Thyroid gland (tissue), 4 donors: ENCODE data around the gene TBC1D16.

Experiments
- POLR2A ChIP-seq, 2 donors: fragments of 450-650 bp; IDR thresholded peaks; one replicate each; pipeline ENCODE4 v1.6.1; 2017; ENCODE audit warnings: antibody characterized with exemption in 2 of 2, mild to moderate bottlenecking in 2 of 2, moderate library complexity in 1 of 2
- TF ChIP-seq, protein P1 (sequence below), 6 experiments: fragments of 200-600 bp in 3 of 6; fragments of 450-650 bp in 3 of 6; sonication (generic) in 3 of 6; IDR thresholded peaks; one replicate each; pipeline ENCODE4 v1.5.1; 2016 to 2019; ENCODE audit warnings: antibody characterized with exemption in 6 of 6, mild to moderate bottlenecking in 2 of 6, inconsistent platforms in 1 of 6, moderate library complexity in 1 of 6

DNA sequence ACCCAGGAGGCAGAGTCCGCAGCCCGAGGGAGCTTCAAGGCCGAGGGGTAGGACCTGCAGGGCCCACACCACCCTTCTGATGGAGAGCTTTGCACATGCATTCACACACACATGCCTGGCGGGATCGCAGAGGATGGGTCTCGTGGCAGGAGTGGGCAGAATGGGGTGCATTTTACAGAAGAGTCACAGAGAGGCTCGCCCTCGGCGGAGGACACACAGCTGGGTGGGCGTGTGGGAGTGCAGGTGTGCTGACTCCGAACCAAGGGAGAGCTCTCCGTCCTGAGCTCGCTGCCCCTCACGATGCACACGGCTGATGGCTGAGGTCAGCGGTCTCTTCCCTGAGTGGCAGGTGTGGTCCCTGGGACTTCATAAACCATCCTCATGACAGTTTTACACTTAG is 99.6 kb downstream of the TBC1D16 start:
- TF ChIP-seq POLR2A (IDR thresholded peaks at IDR 0.05): no peak
- TF ChIP-seq, protein P1, sequence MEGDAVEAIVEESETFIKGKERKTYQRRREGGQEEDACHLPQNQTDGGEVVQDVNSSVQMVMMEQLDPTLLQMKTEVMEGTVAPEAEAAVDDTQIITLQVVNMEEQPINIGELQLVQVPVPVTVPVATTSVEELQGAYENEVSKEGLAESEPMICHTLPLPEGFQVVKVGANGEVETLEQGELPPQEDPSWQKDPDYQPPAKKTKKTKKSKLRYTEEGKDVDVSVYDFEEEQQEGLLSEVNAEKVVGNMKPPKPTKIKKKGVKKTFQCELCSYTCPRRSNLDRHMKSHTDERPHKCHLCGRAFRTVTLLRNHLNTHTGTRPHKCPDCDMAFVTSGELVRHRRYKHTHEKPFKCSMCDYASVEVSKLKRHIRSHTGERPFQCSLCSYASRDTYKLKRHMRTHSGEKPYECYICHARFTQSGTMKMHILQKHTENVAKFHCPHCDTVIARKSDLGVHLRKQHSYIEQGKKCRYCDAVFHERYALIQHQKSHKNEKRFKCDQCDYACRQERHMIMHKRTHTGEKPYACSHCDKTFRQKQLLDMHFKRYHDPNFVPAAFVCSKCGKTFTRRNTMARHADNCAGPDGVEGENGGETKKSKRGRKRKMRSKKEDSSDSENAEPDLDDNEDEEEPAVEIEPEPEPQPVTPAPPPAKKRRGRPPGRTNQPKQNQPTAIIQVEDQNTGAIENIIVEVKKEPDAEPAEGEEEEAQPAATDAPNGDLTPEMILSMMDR (IDR thresholded peaks at IDR 0.05): no peak
